ENCODE data around the gene MEDAG.

MEDAG gene

DNA sequence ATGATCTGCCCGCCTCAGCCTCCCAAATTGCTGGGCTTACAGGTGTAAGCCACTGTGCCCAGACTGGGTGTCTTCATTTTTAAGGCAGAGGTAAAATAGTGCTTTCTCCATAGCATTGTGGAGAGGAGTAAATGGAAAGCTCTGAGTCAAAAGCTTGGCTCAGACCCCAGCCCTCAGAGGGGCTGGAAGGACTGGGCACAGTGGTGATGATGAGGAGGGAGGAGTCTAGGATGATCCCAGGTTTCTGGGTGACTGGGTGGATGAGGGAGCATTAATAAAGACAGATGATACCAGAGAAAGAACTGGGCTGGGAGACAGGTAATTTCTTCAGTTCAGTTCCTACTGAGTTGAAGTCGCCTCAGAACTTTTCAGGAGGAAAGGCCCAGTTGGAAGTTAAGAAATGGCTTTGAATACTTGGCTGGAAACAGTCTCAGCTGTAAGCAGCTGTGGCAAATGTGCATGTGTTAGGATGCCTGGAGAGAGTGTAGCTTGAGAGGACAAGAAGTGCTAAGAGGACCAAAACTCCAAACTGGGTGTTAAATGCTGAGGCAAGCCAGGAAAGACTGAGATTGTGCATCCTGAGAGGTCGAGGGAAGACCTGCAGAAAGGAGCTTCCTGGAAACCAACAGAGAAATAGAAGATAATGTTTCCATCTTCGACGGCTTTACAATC is 37.1 kb upstream of the MEDAG start:
- TF ChIP-seq, protein P1, sequence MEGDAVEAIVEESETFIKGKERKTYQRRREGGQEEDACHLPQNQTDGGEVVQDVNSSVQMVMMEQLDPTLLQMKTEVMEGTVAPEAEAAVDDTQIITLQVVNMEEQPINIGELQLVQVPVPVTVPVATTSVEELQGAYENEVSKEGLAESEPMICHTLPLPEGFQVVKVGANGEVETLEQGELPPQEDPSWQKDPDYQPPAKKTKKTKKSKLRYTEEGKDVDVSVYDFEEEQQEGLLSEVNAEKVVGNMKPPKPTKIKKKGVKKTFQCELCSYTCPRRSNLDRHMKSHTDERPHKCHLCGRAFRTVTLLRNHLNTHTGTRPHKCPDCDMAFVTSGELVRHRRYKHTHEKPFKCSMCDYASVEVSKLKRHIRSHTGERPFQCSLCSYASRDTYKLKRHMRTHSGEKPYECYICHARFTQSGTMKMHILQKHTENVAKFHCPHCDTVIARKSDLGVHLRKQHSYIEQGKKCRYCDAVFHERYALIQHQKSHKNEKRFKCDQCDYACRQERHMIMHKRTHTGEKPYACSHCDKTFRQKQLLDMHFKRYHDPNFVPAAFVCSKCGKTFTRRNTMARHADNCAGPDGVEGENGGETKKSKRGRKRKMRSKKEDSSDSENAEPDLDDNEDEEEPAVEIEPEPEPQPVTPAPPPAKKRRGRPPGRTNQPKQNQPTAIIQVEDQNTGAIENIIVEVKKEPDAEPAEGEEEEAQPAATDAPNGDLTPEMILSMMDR (IDR thresholded peaks at IDR 0.05; ENCODE audit: low read length, missing control alignments) = no peak
- no peak overlapping the region for H3K4me3 ChIP-seq (replicated peaks; ENCODE audit: low read depth, low read length)
- DNase-seq (ENCODE audit: low read depth) = no peak

DNA sequence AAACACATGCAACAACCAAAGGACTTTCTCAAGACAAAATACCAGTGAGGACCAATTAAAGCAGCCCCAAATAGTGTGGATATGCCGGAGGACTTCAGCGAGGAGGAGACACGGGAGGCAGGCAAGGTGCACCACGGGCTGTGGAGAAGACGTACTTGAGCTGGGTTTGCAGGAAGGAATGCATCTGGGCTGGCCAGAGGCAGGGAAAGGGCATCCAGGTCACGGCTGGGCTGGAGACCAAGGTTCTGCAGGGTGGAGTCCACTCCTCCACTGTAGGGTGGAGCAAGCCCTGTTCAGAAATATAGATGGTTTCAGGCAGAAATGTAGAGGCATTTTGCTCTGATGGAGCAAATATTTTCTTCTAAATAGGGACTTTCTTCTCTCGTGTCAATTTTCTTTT is 36.6 kb upstream of the MEDAG start:
- TF ChIP-seq, protein P1 (IDR thresholded peaks at IDR 0.05; ENCODE audit: low read length, missing control alignments) = no peak
- no peak overlapping the region for H3K4me3 ChIP-seq (replicated peaks; ENCODE audit: low read depth, low read length)
- no peak for DNase-seq (ENCODE audit: low read depth)

DNA sequence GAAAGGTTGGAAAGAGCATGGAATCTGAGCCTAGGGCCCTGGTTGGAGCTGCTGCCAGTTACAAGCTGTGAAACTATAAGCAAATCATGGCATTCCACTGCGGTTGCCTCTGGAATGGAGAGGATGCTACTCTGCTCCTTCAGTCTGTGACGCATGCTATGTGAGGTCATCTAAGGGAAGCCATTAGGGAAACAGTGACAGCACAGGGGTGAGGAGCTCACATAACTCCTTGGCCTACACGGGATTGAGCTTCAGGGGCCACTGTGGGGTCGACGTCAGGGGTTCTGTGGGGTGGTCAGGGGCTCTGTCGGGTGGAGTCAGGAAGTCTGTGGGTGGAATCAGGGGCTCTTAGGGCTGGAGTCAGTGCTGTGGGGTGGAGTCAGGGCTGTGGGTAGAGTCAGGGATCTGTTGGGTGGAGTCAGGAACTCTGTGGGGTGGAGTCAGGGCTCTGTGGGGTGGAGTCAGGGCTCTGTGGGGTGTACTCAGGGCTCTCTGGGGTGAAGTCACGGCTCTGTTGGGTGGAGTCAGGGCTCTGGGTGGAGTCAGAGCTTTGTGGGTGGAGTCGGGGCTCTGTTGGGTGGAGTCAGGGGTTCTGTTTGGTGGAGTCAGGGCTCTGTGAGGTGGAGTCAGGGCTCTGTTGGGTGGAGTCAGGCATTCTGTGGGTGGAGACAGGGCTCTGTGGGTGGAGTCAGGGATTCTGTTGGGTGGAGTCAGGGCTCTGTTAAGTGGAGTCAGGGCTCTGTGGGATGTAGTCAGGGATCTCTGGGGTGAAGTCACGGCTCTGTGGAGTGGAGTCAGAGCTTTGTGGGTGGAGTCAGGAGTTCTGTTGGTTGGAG is 35.8 kb upstream of the MEDAG start:
- H3K4me3 ChIP-seq (replicated peaks; ENCODE audit: low read depth, low read length) = no peak overlapping the region
- DNase-seq (ENCODE audit: low read depth) = peak; percentile 99
- TF ChIP-seq, protein P1 (IDR thresholded peaks at IDR 0.05; ENCODE audit: low read length, missing control alignments) = no peak

DNA sequence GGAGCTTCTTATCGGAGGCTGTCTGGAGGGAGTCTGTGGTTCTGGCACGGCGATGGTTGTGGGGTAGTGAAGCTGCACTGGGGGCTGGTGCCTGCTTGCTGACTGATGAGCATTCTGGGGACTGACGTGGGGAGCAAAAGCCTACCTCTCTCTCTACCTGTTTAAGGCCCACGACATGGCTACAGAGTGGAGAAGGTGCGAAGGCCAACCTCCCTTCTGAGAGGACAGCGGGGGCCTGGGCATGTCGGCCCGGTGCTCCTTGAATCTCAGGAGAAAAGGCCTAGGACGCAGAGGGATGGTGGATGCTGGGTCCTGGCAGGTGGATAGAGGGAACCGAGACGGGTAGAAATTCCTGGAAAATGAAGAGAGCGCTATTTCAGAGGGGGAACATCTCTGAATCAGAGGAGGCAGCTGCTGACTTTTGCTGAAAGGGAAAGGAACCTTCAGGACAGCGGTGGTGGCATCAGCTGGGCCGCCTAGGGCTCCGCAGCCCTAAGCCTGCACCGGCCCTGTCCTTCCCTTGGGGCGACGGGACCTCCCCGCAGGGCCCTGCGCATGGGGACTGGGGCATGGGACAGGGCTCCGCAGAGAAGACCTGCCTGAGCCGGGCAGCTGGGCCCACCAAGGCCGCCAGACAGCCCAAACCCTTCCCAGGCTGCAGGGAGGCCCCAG is 35.0 kb upstream of the MEDAG start:
- TF ChIP-seq, protein P1 (IDR thresholded peaks at IDR 0.05; ENCODE audit: low read length, missing control alignments) = no peak
- no peak for DNase-seq (ENCODE audit: low read depth)
- no peak overlapping the region for H3K4me3 ChIP-seq (replicated peaks; ENCODE audit: low read depth, low read length)

DNA sequence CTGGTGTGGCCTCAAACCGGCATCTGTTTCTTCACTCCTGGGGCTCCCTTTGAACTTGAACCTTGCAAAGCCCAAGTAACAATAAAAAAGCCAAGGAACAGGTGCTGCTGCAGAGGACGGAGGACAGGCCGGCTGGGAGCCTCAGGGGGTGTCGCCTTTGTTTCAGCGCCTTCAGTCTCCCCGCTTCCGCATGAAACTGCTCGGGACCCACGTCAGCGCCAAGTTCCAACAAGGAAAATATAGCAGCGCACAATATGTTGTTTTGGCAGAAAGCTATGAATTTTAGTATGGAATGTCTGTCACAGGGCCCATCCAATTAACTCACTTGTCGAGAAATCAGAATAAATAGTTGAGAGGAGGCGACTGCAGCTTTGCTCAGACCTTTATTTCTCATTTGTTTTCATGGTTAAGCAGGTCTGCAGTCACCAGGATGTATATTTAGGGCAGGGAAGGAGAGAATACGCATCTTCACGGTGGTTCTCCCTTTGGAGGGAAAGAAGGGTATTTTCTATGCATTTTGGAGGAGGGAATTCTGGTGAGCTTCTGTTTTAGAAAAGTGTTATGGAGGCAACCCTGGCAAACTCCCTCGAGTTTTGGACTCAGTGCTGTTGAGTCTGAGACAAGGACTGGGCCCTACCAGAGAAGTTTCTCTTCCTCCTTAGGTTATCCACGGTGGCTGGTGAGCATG is 34.3 kb upstream of the MEDAG start:
- H3K4me3 ChIP-seq (replicated peaks; ENCODE audit: low read depth, low read length) = no peak overlapping the region
- DNase-seq (ENCODE audit: low read depth) = peak; percentile 23
- TF ChIP-seq, protein P1 (IDR thresholded peaks at IDR 0.05; ENCODE audit: low read length, missing control alignments) = no peak

DNA sequence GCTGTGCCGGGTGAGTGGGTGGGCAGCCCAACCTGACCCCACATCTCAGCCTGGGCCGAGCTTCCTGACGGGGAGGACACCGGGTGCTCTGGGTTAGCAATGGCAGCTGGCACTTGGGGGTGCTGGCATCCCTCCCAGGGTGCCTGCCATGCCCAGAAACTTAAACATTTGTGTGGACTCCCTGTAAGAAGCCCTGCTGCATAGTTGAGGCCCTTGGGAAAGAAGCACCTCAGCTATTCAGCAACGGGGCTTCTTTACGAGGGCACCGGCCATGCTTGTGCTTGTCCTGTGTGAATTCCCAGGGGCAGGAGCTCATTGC is 33.8 kb upstream of the MEDAG start:
- no peak overlapping the region for H3K4me3 ChIP-seq (replicated peaks; ENCODE audit: low read depth, low read length)
- DNase-seq (ENCODE audit: low read depth) = no peak
- TF ChIP-seq, protein P1 (IDR thresholded peaks at IDR 0.05; ENCODE audit: low read length, missing control alignments) = no peak
